ENCODE data around the gene HAX1.
"Not testable (repeated sequence)": the region's sequence is repeated elsewhere in the genome, so short reads cannot be mapped to it uniquely, and the experiment has no call there.

DNA sequence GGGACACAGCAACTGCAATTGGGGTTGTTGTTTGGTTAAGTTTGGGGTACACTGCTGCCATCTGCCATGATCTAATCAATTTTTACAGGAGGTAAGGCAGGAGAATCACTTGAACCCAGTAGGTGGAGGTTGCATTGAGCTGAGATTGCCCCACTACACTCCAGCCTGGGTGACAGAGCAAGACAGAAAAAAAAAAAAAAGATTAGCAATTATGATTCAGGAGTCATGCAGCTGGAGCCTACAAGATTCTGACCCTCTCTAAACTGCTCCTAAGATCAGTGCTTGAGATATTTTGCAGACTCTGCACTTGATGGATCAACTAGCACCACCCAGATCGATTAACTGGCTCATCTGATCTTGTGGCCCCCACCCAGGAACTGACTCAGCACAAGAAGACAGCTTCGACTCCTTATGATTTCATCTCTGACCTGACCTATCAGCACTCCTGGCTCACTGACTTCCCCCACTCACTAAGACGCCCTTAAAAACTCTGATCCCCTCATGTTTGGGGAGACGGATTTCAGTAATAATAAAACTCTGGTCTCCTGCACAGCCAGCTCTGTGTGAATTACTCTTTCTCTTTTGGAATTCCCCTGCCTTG is 35.3 kb downstream of the HAX1 start:
- TF ChIP-seq, protein P1, sequence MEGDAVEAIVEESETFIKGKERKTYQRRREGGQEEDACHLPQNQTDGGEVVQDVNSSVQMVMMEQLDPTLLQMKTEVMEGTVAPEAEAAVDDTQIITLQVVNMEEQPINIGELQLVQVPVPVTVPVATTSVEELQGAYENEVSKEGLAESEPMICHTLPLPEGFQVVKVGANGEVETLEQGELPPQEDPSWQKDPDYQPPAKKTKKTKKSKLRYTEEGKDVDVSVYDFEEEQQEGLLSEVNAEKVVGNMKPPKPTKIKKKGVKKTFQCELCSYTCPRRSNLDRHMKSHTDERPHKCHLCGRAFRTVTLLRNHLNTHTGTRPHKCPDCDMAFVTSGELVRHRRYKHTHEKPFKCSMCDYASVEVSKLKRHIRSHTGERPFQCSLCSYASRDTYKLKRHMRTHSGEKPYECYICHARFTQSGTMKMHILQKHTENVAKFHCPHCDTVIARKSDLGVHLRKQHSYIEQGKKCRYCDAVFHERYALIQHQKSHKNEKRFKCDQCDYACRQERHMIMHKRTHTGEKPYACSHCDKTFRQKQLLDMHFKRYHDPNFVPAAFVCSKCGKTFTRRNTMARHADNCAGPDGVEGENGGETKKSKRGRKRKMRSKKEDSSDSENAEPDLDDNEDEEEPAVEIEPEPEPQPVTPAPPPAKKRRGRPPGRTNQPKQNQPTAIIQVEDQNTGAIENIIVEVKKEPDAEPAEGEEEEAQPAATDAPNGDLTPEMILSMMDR (IDR thresholded peaks at IDR 0.05): not testable (repeated sequence)
- not testable (repeated sequence) for TF ChIP-seq POLR2A (IDR thresholded peaks at IDR 0.05)

Measured in Peyer's patch (tissue), 4 donors.